H9 (cell line): Measurements from ENCODE around the gene PIBF1. TPM values are rescaled to one million over a fixed set of nuclear protein-coding genes. Genes with fewer than 3 reads are reported as not detected.

Experiments
- DNase-seq: peaks from one replicate; pipeline ENCODE4 v3.0.0-alpha.2; 2017
- H2AFZ ChIP-seq: one replicate; pipeline ENCODE4 v1.6.1; 2013; ENCODE audit warnings: mild to moderate bottlenecking, low read length, control low read depth, moderate library complexity
- H2AK5ac ChIP-seq: 2 replicates; pipeline ENCODE4 v1.6.1; 2013; ENCODE audit warnings: low read length, control low read depth, mixed read lengths; ENCODE audit not compliant: insufficient read length
- H2BK120ac ChIP-seq: one replicate; pipeline ENCODE4 v1.6.1; 2013; ENCODE audit warnings: low read depth, mild to moderate bottlenecking, low read length, control low read depth, inconsistent platforms; ENCODE audit not compliant: poor library complexity, severe bottlenecking
- H2BK12ac ChIP-seq: 2 replicates; pipeline ENCODE4 v1.6.1; 2013; ENCODE audit warnings: low read length, control low read depth, mixed read lengths, low read depth; ENCODE audit not compliant: insufficient read length
- H2BK15ac ChIP-seq: 2 replicates; pipeline ENCODE4 v1.6.1; 2013; ENCODE audit warnings: low read depth, low read length, control low read depth
- H2BK20ac ChIP-seq: one replicate; pipeline ENCODE4 v1.6.1; 2013; ENCODE audit warnings: low read depth, mild to moderate bottlenecking, low read length, control low read depth, inconsistent platforms; ENCODE audit not compliant: poor library complexity, severe bottlenecking
- H2BK5ac ChIP-seq: 2 replicates; pipeline ENCODE4 v1.6.1; 2013; ENCODE audit warnings: low read length, control low read depth, mixed read lengths; ENCODE audit not compliant: insufficient read length
- H3K14ac ChIP-seq: 2 replicates; pipeline ENCODE4 v1.6.1; 2013; ENCODE audit warnings: low read length, control low read depth; ENCODE audit not compliant: insufficient read depth
- H3K18ac ChIP-seq: 2 replicates; pipeline ENCODE4 v1.6.1; 2013; ENCODE audit warnings: low read depth, mild to moderate bottlenecking, mixed read lengths, low read length, control low read depth; ENCODE audit not compliant: insufficient read length
- H3K23ac ChIP-seq: 2 replicates; pipeline ENCODE4 v1.6.1; 2013; ENCODE audit warnings: low read length, control low read depth, mixed read lengths, low read depth; ENCODE audit not compliant: insufficient read length
- H3K23me2 ChIP-seq: 2 replicates; pipeline ENCODE4 v1.6.1; 2013; ENCODE audit warnings: low read depth, mild to moderate bottlenecking, mixed read lengths, low read length, control low read depth; ENCODE audit not compliant: insufficient read length, poor library complexity, severe bottlenecking
- H3K27ac ChIP-seq: 2 replicates; pipeline ENCODE4 v1.5.1; 2013; ENCODE audit warnings: low read length, control low read depth, mixed read lengths, low read depth; ENCODE audit not compliant: insufficient read length
- H3K27me3 ChIP-seq: 2 replicates; pipeline ENCODE4 v1.6.1; 2013; ENCODE audit warnings: low read length, control low read depth, inconsistent platforms; ENCODE audit not compliant: insufficient read depth
- H3K4ac ChIP-seq: 2 replicates; pipeline ENCODE4 v1.6.1; 2013; ENCODE audit warnings: low read depth, mild to moderate bottlenecking, control low read depth, inconsistent platforms, low read length, moderate library complexity
- H3K4me1 ChIP-seq: 2 replicates; pipeline ENCODE4 v1.6.1; 2013; ENCODE audit warnings: low read length, control low read depth, inconsistent platforms; ENCODE audit not compliant: insufficient read depth
- H3K4me2 ChIP-seq: 2 replicates; pipeline ENCODE4 v1.6.1; 2013; ENCODE audit warnings: low read length, control low read depth, mixed read lengths; ENCODE audit not compliant: insufficient read length, insufficient read depth
- H3K56ac ChIP-seq: 2 replicates; pipeline ENCODE4 v1.6.1; 2013; ENCODE audit warnings: low read depth, mild to moderate bottlenecking, mixed read lengths, low read length, control low read depth; ENCODE audit not compliant: insufficient read length
- H3K79me1 ChIP-seq: 2 replicates; pipeline ENCODE4 v1.6.1; 2013; ENCODE audit warnings: low read depth, mild to moderate bottlenecking, moderate library complexity, low read length, control low read depth, inconsistent platforms; ENCODE audit not compliant: insufficient read depth, poor library complexity, severe bottlenecking
- H3K79me2 ChIP-seq: 2 replicates; pipeline ENCODE4 v1.6.1; 2013; ENCODE audit warnings: low read length, control low read depth, inconsistent platforms; ENCODE audit not compliant: insufficient read depth
- H3K9ac ChIP-seq: 2 replicates; pipeline ENCODE4 v1.6.1; 2013; ENCODE audit warnings: low read length, control low read depth, mixed read lengths; ENCODE audit not compliant: insufficient read length; ENCODE audit errors: extremely low read depth
- H3K9me3 ChIP-seq: one replicate; pipeline ENCODE4 v1.6.1; 2013; ENCODE audit warnings: low read depth, low read length, inconsistent platforms; ENCODE audit not compliant: control insufficient read depth
- H3T11ph ChIP-seq: one replicate; pipeline ENCODE4 v1.6.1; 2013; ENCODE audit warnings: mild to moderate bottlenecking, low read length, control low read depth, inconsistent platforms
- H4K20me1 ChIP-seq: one replicate; pipeline ENCODE4 v1.6.1; 2013; ENCODE audit not compliant: control insufficient read depth, insufficient read length, insufficient read depth
- H4K5ac ChIP-seq: 2 replicates; pipeline ENCODE4 v1.6.1; 2013; ENCODE audit warnings: low read depth, mild to moderate bottlenecking, mixed read lengths, low read length, control low read depth; ENCODE audit not compliant: insufficient read length
- H4K8ac ChIP-seq: replicated peaks from 2 replicates; pipeline ENCODE4 v1.6.1; 2013; ENCODE audit warnings: low read length, control low read depth, mixed read lengths, low read depth; ENCODE audit not compliant: insufficient read length
- H4K91ac ChIP-seq: 2 replicates; pipeline ENCODE4 v1.6.1; 2013; ENCODE audit warnings: low read depth, mild to moderate bottlenecking, moderate library complexity, mixed read lengths, low read length, control low read depth; ENCODE audit not compliant: insufficient read length
- H3K27ac Mint-ChIP-seq, 3 experiments: 2 replicates in 2 of 3; 3 replicates in 1 of 3; pipeline ENCODE4 v1.8.0; 2020 to 2021; ENCODE audit warnings: mixed read lengths in 3 of 3, mild to moderate bottlenecking in 1 of 3, moderate library complexity in 1 of 3
- H3K27me3 Mint-ChIP-seq: 2 replicates; pipeline ENCODE4 v1.8.0; 2021; ENCODE audit warnings: low read depth, mild to moderate bottlenecking, moderate library complexity, mixed read lengths
- H3K36me3 Mint-ChIP-seq, 3 experiments: 2 replicates in 2 of 3; 3 replicates in 1 of 3; pipeline ENCODE4 v1.8.0; 2020 to 2021; ENCODE audit warnings: low read depth in 3 of 3, mixed read lengths in 3 of 3; ENCODE audit not compliant: insufficient read depth in 1 of 3
- H3K4me1 Mint-ChIP-seq, 2 experiments: 2 replicates each; pipeline ENCODE4 v1.8.0; 2020; ENCODE audit warnings: mixed read lengths in 2 of 2
- H3K4me3 Mint-ChIP-seq, 2 experiments: 2 replicates in 1 of 2; 3 replicates in 1 of 2; pipeline ENCODE4 v1.8.0; 2020 to 2021; ENCODE audit warnings: mild to moderate bottlenecking in 2 of 2, mixed read lengths in 2 of 2, moderate library complexity in 1 of 2
- H3K9me3 Mint-ChIP-seq, 2 experiments: 2 replicates in 1 of 2; 3 replicates in 1 of 2; pipeline ENCODE4 v1.8.0; 2020; ENCODE audit warnings: mild to moderate bottlenecking in 2 of 2, mixed read lengths in 2 of 2, moderate library complexity in 1 of 2
- WGBS: extraction: QIAGEN DNeasy Blood & Tissue Kit; methylation state at CpG from one replicate; pipeline ENCODE4 v1.1.7; 2013; ENCODE audit warnings: missing lambda C conversion rate, low lambda C conversion rate, mixed read lengths; ENCODE audit not compliant: insufficient read length; ENCODE audit errors: extremely low coverage; 5-methylcytosine and 5-hydroxymethylcytosine counted together
- total RNA-seq: library from RNA; stranded (reverse); gene quantifications from 2 replicates; pipeline ENCODE4 v1.2.1, GENCODE V29; 2021
- TF ChIP-seq, protein P1 (sequence below): fragments of 200-600 bp; sonication (generic); conservative IDR thresholded peaks from 3 replicates; pipeline ENCODE4 v1.8.0; 2021; ENCODE audit warnings: antibody characterized with exemption, mild to moderate bottlenecking

Gene PIBF1
- total RNA-seq, 1 experiment from 2014 or later: 12.7 TPM

DNA sequence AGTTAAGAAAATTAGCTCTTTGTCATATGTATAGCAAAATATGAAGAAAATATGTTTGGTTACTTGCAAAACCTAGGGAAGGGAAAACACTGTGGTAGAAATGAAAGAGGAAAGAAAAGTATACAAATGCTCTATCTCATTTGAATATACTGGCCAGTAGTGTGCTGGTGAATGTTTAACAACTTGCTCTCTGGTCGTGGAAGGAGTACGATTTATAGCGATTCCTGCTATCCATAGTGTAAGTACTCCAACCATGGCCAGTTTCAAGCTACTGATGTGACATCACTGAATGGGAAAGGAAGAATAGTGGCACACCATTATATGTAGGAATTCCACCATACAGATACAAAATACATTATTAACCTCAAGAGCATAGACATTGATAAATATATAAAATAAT is 44.9 kb upstream of the PIBF1 start:
- Histone ChIP-seq H3T11ph (no peak overlapping the region), H2BK5ac (no peak overlapping the region), H4K5ac (no peak overlapping the region), H2BK120ac (no peak overlapping the region), H3K27me3 (no peaks in the 10 kb centered on the region), H3K18ac (no peak overlapping the region), H4K20me1 (no peaks in the 10 kb centered on the region), H4K91ac (no peak overlapping the region), H3K23ac (no peak overlapping the region), H4K8ac (no peak overlapping the region), H3K9me3 (no peaks in the 10 kb centered on the region), H3K79me1 (no peaks in the 10 kb centered on the region), H2BK15ac (no peak overlapping the region), H2BK12ac (no peak overlapping the region), H3K9ac (no peak overlapping the region), H3K4ac (no peak overlapping the region), H3K23me2 (no peaks in the 10 kb centered on the region), H2BK20ac (no peak overlapping the region), H3K56ac (no peak overlapping the region), H2AFZ (no peak overlapping the region), H3K4me2 (no peak overlapping the region), H2AK5ac (no peak overlapping the region), H3K27ac (no peak overlapping the region), H3K79me2 (no peaks in the 10 kb centered on the region), H3K14ac (no peak overlapping the region), H3K4me1 (no peaks in the 10 kb centered on the region)
- no CpG with 5 or more reads among the region's 3 CpGs for WGBS
- Mint-ChIP-seq H3K27ac (no peak overlapping the region), H3K9me3 (no peaks in the 10 kb centered on the region), H3K36me3 (peaks cover 12 to 52% (median 52%) of the 10 kb centered on the region in 3 experiments; a peak in 6 of 7 replicates), H3K27me3 (no peaks in the 10 kb centered on the region), H3K4me1 (no peaks in the 10 kb centered on the region), H3K4me3 (no peak overlapping the region)
- DNase-seq: no peak
- TF ChIP-seq, protein P1, sequence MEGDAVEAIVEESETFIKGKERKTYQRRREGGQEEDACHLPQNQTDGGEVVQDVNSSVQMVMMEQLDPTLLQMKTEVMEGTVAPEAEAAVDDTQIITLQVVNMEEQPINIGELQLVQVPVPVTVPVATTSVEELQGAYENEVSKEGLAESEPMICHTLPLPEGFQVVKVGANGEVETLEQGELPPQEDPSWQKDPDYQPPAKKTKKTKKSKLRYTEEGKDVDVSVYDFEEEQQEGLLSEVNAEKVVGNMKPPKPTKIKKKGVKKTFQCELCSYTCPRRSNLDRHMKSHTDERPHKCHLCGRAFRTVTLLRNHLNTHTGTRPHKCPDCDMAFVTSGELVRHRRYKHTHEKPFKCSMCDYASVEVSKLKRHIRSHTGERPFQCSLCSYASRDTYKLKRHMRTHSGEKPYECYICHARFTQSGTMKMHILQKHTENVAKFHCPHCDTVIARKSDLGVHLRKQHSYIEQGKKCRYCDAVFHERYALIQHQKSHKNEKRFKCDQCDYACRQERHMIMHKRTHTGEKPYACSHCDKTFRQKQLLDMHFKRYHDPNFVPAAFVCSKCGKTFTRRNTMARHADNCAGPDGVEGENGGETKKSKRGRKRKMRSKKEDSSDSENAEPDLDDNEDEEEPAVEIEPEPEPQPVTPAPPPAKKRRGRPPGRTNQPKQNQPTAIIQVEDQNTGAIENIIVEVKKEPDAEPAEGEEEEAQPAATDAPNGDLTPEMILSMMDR: no peak
